ENCODE data around the gene HOXA13.
A peak's percentile ranks its signal among the peaks of the same experiment; 100 is the strongest.

Gene HOXA13

GRCh38 chr7:27199849-27200760 is at the start of gene HOXA13:
TSS of gene HOXA13 (minus strand) at chr7:27200091. CDS start at chr7:27200077, 14 bp downstream.
- peak; percentile 25 for DNase-seq

- DNase-seq: no peak
Measured at GRCh38 chr7:27248911-27249723, 49.2 kb upstream of the HOXA13 start.

GRCh38 chr7:27248427-27248806 is 48.5 kb upstream of the HOXA13 start:
- no peak for DNase-seq

GRCh38 chr7:27247452-27248426 is 47.8 kb upstream of the HOXA13 start:
- DNase-seq: no peak

GRCh38 chr7:27247000-27247399 is 47.1 kb upstream of the HOXA13 start:
- no peak for DNase-seq

- no peak for DNase-seq
Measured at GRCh38 chr7:27245798-27246691, 46.2 kb upstream of the HOXA13 start.

GRCh38 chr7:27245124-27245797 is 45.4 kb upstream of the HOXA13 start:
- no peak for DNase-seq

- DNase-seq: no peak
Measured at GRCh38 chr7:27244488-27245123, 44.7 kb upstream of the HOXA13 start.

GRCh38 chr7:27243340-27244163 is 43.7 kb upstream of the HOXA13 start:
- DNase-seq: no peak

- no peak for DNase-seq
Measured at GRCh38 chr7:27242555-27243339, 42.9 kb upstream of the HOXA13 start, which contains the start of gene EVX1. TSS of gene EVX1 (plus strand) at chr7:27242802. CDS start at chr7:27243031, 229 bp downstream.

- DNase-seq: no peak
Measured at GRCh38 chr7:27242154-27242553, 42.3 kb upstream of the HOXA13 start.

- DNase-seq: no peak
Measured at GRCh38 chr7:27241189-27242056, 41.5 kb upstream of the HOXA13 start.

- no peak for DNase-seq
Measured at GRCh38 chr7:27240015-27240731, 40.3 kb upstream of the HOXA13 start.

- no peak for DNase-seq
Measured at GRCh38 chr7:27239387-27240014, 39.6 kb upstream of the HOXA13 start.

- DNase-seq: no peak
Measured at GRCh38 chr7:27238979-27239386, 39.1 kb upstream of the HOXA13 start.

- no peak for DNase-seq
Measured at GRCh38 chr7:27237735-27238334, 37.9 kb upstream of the HOXA13 start.
